A673 (cell line): Measurements from ENCODE around the gene NCKIPSD. TPM values are rescaled to one million over a fixed set of nuclear protein-coding genes. Genes with fewer than 3 reads are reported as not detected.

ENCODE experiments used
- BruUV-seq: library from RNA; stranded (reverse); fragments of 400-500 nt; replicated peaks from 2 replicates; lab custom pipeline; 2021; lab: Mats Ljungman, UMichigan
- CTCF ChIA-PET: fragments of 300-600 bp; sonication (Branson Sonifier 250); formaldehyde crosslinking; loops from one replicate; lab custom pipeline; 2022; ENCODE audit warnings: antibody characterized with exemption; lab: Charles Lee
- POLR2A ChIA-PET: fragments of 300-600 bp; sonication (Branson Sonifier 250); formaldehyde crosslinking; loops from one replicate; lab custom pipeline; 2022; ENCODE audit warnings: antibody characterized with exemption; ENCODE audit not compliant: low non-redundant PET; lab: Charles Lee
- DNase-seq: peaks from one replicate; pipeline ENCODE4 v3.0.0-alpha.2; 2015; ENCODE audit warnings: low spot score
- H3K27ac ChIP-seq: fragments of 200-600 bp; sonication (generic); 2 replicates; pipeline ENCODE4 v1.5.1; 2016; ENCODE audit warnings: mixed run types, low read depth, mild to moderate bottlenecking, mixed read lengths, antibody characterized with exemption, low read length; ENCODE audit not compliant: poor library complexity, severe bottlenecking
- H3K27me3 ChIP-seq: fragments of 200-600 bp; sonication (generic); replicated peaks from 2 replicates; pipeline ENCODE4 v1.6.1; 2017; ENCODE audit warnings: mixed run types, low read depth, mild to moderate bottlenecking, mixed read lengths, antibody characterized with exemption, low read length; ENCODE audit not compliant: insufficient read depth, poor library complexity
- H3K36me3 ChIP-seq: fragments of 200-600 bp; sonication (generic); 2 replicates; pipeline ENCODE4 v1.6.1; 2016; ENCODE audit warnings: mixed run types, mild to moderate bottlenecking, mixed read lengths, antibody characterized with exemption, low read length; ENCODE audit not compliant: insufficient read depth, poor library complexity, severe bottlenecking
- H3K4me1 ChIP-seq: fragments of 200-600 bp; sonication (generic); 2 replicates; pipeline ENCODE4 v1.6.1; 2017; ENCODE audit warnings: mixed run types, mild to moderate bottlenecking, mixed read lengths, antibody characterized with exemption, low read length; ENCODE audit not compliant: insufficient read depth, poor library complexity, severe bottlenecking
- H3K4me3 ChIP-seq: fragments of 200-600 bp; sonication (generic); 2 replicates; pipeline ENCODE4 v1.5.1; 2016; ENCODE audit warnings: low read depth, mixed run types, mild to moderate bottlenecking, mixed read lengths, low read length; ENCODE audit not compliant: poor library complexity, severe bottlenecking
- H3K9me3 ChIP-seq: fragments of 200-600 bp; sonication (generic); 2 replicates; pipeline ENCODE4 v1.6.1; 2016; ENCODE audit warnings: mixed run types, low read depth, mild to moderate bottlenecking, mixed read lengths, antibody characterized with exemption, low read length; ENCODE audit not compliant: poor library complexity, severe bottlenecking
- EZH2 ChIP-seq: fragments of 200-600 bp; sonication (generic); IDR thresholded peaks from 2 replicates; pipeline ENCODE4 v1.6.1; 2017; ENCODE audit warnings: borderline replicate concordance, low read depth, mild to moderate bottlenecking, mixed read lengths, antibody characterized with exemption, low read length; ENCODE audit not compliant: poor library complexity, severe bottlenecking
- intact Hi-C: fragments of 100-400 bp; cut with micrococcal nuclease; formaldehyde crosslinking; loops from one replicate; pipeline ENCODE4 v1.10.0; 2022; ENCODE audit not compliant: unreplicated experiment
- total RNA-seq: library from RNA; stranded (reverse); gene quantifications from 2 replicates; pipeline ENCODE4 v1.2.3, GENCODE V29; 2021
- TF ChIP-seq, protein P1 (sequence below): fragments of 300-800, 200-600 bp; sonication (generic); conservative IDR thresholded peaks from 2 replicates; pipeline ENCODE4 v1.5.1; 2017; ENCODE audit warnings: low read depth, mild to moderate bottlenecking, antibody characterized with exemption, low read length, moderate library complexity, mixed read lengths

NCKIPSD gene
- total RNA-seq, 1 experiment from 2014 or later, result 15.0 TPM

DNA sequence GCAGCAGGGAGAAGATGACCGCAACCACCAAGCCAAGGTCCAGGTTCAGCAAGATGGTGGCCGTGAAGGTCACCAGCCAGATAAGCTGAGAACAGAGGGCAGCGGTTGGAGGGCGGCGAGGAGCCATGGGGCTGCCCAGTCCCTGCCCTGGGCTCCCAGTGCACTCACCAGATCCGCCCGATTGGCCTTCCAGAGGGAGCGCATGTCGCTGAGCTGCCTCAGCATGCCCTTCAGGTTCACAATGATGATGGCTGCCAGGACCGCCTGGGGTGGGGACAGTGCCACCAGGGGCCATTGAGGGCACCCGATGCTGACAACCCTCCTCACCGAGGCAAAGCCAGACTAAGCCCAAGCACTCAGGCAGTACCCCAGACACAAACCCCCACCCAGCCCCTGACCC lies 55.8 kb downstream of the NCKIPSD start:
- no TSS peak for BruUV-seq
- no peaks in the 10 kb centered on the region for H3K4me1 ChIP-seq
- H3K36me3 ChIP-seq, result no peaks in the 10 kb centered on the region
- H3K4me3 ChIP-seq, result no peak overlapping the region
- intact Hi-C loops, result no loop called here
- no peak for DNase-seq
- no peaks in the 10 kb centered on the region for H3K9me3 ChIP-seq
- ChIA-PET POLR2A (no interaction called here), CTCF (no interaction called here)
- no peak overlapping the region for H3K27ac ChIP-seq
- no peaks in the 10 kb centered on the region for H3K27me3 ChIP-seq
- TF ChIP-seq EZH2, result no peak
- TF ChIP-seq, protein P1, sequence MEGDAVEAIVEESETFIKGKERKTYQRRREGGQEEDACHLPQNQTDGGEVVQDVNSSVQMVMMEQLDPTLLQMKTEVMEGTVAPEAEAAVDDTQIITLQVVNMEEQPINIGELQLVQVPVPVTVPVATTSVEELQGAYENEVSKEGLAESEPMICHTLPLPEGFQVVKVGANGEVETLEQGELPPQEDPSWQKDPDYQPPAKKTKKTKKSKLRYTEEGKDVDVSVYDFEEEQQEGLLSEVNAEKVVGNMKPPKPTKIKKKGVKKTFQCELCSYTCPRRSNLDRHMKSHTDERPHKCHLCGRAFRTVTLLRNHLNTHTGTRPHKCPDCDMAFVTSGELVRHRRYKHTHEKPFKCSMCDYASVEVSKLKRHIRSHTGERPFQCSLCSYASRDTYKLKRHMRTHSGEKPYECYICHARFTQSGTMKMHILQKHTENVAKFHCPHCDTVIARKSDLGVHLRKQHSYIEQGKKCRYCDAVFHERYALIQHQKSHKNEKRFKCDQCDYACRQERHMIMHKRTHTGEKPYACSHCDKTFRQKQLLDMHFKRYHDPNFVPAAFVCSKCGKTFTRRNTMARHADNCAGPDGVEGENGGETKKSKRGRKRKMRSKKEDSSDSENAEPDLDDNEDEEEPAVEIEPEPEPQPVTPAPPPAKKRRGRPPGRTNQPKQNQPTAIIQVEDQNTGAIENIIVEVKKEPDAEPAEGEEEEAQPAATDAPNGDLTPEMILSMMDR, result no peak

- ChIA-PET CTCF (no interaction called here), POLR2A (no interaction called here)
- Histone ChIP-seq H3K36me3 (no peaks in the 10 kb centered on the region), H3K27ac (no peak overlapping the region), H3K4me1 (no peaks in the 10 kb centered on the region), H3K27me3 (no peaks in the 10 kb centered on the region), H3K9me3 (no peaks in the 10 kb centered on the region), H3K4me3 (no peak overlapping the region)
- TF ChIP-seq, protein P1, result no peak
- no peak for TF ChIP-seq EZH2
- no TSS peak for BruUV-seq
- DNase-seq, result no peak
- intact Hi-C loops, result no loop called here
Observed at GRCh38 chr3:48628277-48629017, 57.3 kb downstream of the NCKIPSD start.

DNA sequence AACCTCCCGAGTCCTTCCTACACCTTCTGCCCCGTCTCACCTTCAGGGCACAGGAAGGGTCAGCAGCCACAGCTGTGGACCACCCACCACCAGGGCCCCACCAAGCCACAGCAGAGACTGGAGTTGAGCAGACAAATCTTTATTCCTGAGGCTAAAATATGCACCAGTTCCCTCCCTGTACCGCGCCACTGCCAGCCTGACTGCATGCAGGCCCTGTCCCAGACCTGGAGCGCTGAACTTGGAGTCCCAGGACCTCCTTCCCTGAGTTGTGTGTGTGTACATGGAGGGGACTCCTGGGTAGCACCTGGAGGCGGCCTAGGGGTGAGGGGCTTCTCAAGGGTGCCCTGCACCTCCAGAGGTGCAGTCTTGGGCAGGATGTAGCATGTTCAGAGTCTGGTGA lies 60.1 kb downstream of the NCKIPSD start:
- TF ChIP-seq, protein P1, result no peak
- no peak for TF ChIP-seq EZH2
- no TSS peak for BruUV-seq
- Histone ChIP-seq H3K27me3 (no peaks in the 10 kb centered on the region), H3K27ac (no peak overlapping the region), H3K9me3 (no peaks in the 10 kb centered on the region), H3K36me3 (no peaks in the 10 kb centered on the region), H3K4me1 (no peaks in the 10 kb centered on the region), H3K4me3 (no peak overlapping the region)
- no peak for DNase-seq
- ChIA-PET CTCF (no interaction called here), POLR2A (no interaction called here)
- intact Hi-C loops, result no loop called here
